SK-N-SH (cell line): Measurements from ENCODE around the gene MGAT5. TPM values are rescaled to one million over a fixed set of nuclear protein-coding genes. Genes with fewer than 3 reads are reported as not detected.

Experiments used
- CTCF ChIA-PET: fragments of 300-600, 350-600 bp; formaldehyde crosslinking; extraction: SDS; loops from one replicate; lab custom pipeline; 2021; lab: Yijun Ruan, JAX
- POLR2A ChIA-PET: fragments of 350-600 bp; sonication (Branson Sonifier 250); formaldehyde crosslinking; extraction: SDS; loops from one replicate; lab custom pipeline; 2020; ENCODE audit warnings: antibody characterized with exemption, inconsistent platforms; lab: Yijun Ruan, JAX
- DNase-seq: peaks from one replicate; pipeline ENCODE4 v3.0.0; 2012
- H2AFZ ChIP-seq: fragments of 200-600 bp; sonication (generic); 2 replicates; pipeline ENCODE4 v1.8.1; 2016; ENCODE audit warnings: antibody characterized with exemption, mild to moderate bottlenecking, low read depth
- H3F3A ChIP-seq: fragments of 200-600 bp; sonication (generic); replicated peaks from 2 replicates; pipeline ENCODE3; 2016; ENCODE audit warnings: antibody characterized with exemption, mild to moderate bottlenecking; ENCODE audit not compliant: insufficient read depth
- H3K27ac ChIP-seq, 2 experiments: fragments of 200-500 bp in 1 of 2; fragments of 200-600 bp in 1 of 2; sonication (Bioruptor generic) in 1 of 2; sonication (generic), shearing (Covaris generic) in 1 of 2; 2 replicates each; pipeline versions ENCODE4 v1.5.1 to v1.6.1; 2014 to 2016; ENCODE audit warnings: low read depth in 2 of 2, inconsistent platforms in 1 of 2, low read length in 1 of 2, mild to moderate bottlenecking in 1 of 2, mixed read lengths in 1 of 2
- H3K27me3 ChIP-seq: fragments of 200-600 bp; sonication (generic), shearing (Covaris generic); 2 replicates; pipeline ENCODE4 v1.6.1; 2016; ENCODE audit warnings: mixed run types; ENCODE audit not compliant: insufficient read depth
- H3K36me3 ChIP-seq, 2 experiments: fragments of 200-500 bp in 1 of 2; fragments of 200-600 bp in 1 of 2; sonication (Bioruptor generic) in 1 of 2; sonication (generic) in 1 of 2; replicated peaks in 1 of 2; 2 replicates each; pipeline versions ENCODE3 to v1.5.1; 2014 to 2016; ENCODE audit warnings: low read length in 1 of 2, mild to moderate bottlenecking in 1 of 2; ENCODE audit not compliant: insufficient read depth in 2 of 2, control insufficient read depth in 1 of 2
- H3K4me1 ChIP-seq, 2 experiments: fragments of 200-500 bp in 1 of 2; fragments of 200-600 bp in 1 of 2; sonication (Bioruptor generic) in 1 of 2; sonication (generic), shearing (Covaris generic) in 1 of 2; 2 replicates each; pipeline versions ENCODE4 v1.5.1 to v1.6.1; 2014 to 2016; ENCODE audit warnings: low read depth in 1 of 2, low read length in 1 of 2, mixed run types in 1 of 2; ENCODE audit not compliant: insufficient read depth in 2 of 2, control insufficient read depth in 1 of 2
- H3K4me2 ChIP-seq: fragments of 200-600 bp; sonication (generic), shearing (Covaris generic); 2 replicates; pipeline ENCODE4 v1.6.1; 2017; ENCODE audit warnings: mixed run types
- H3K4me3 ChIP-seq, 2 experiments: fragments of 200-500 bp in 1 of 2; fragments of 200-600 bp in 1 of 2; sonication (Bioruptor generic) in 1 of 2; sonication (generic), shearing (Covaris generic) in 1 of 2; 2 replicates each; pipeline versions ENCODE4 v1.5.1 to v1.8.1; 2014 to 2016; ENCODE audit warnings: low read depth in 2 of 2, inconsistent platforms in 1 of 2, low read length in 1 of 2, mild to moderate bottlenecking in 1 of 2, mixed read lengths in 1 of 2, moderate library complexity in 1 of 2
- H3K79me2 ChIP-seq: fragments of 200-600 bp; sonication (generic); 2 replicates; pipeline ENCODE4 v1.8.1; 2017; ENCODE audit warnings: mild to moderate bottlenecking; ENCODE audit not compliant: insufficient read depth
- H3K9ac ChIP-seq: fragments of 200-600 bp; sonication (generic); 2 replicates; pipeline ENCODE4 v1.6.1; 2017; ENCODE audit warnings: mixed run types
- H3K9me2 ChIP-seq: fragments of 200-600 bp; sonication (generic); 2 replicates; pipeline ENCODE4 v1.6.1; 2017; ENCODE audit warnings: mixed run types
- H3K9me3 ChIP-seq: fragments of 200-600 bp; sonication (generic); 2 replicates; pipeline ENCODE4 v1.6.1; 2017; ENCODE audit warnings: mixed run types, mild to moderate bottlenecking, moderate library complexity
- H4K20me1 ChIP-seq: fragments of 200-600 bp; sonication (generic); 2 replicates; pipeline ENCODE4 v1.6.1; 2017; ENCODE audit warnings: mild to moderate bottlenecking, mixed run types; ENCODE audit not compliant: insufficient read depth
- ELF1 ChIP-seq: IDR thresholded peaks from 2 replicates; pipeline ENCODE4 v1.4.0; 2012
- EP300 ChIP-seq, 2 experiments: IDR thresholded peaks; 2 replicates each; pipeline versions ENCODE4 v1.4.0 to v1.6.1; 2012; ENCODE audit warnings: borderline replicate concordance in 1 of 2, low read depth in 1 of 2, low read length in 1 of 2
- EZH2phosphoT487 ChIP-seq: fragments of 200-600 bp; sonication (generic); IDR thresholded peaks from 2 replicates; pipeline ENCODE4 v1.6.1; 2017; ENCODE audit warnings: low read depth, mixed run types, mild to moderate bottlenecking, antibody characterized with exemption, moderate library complexity, borderline replicate concordance
- FOSL2 ChIP-seq: IDR thresholded peaks from 2 replicates; pipeline ENCODE4 v1.4.0; 2012; ENCODE audit warnings: low read depth, mild to moderate bottlenecking, moderate library complexity, borderline replicate concordance
- FOXJ3 ChIP-seq: sonication (generic); formaldehyde crosslinking; IDR thresholded peaks from 2 replicates; pipeline ENCODE4 v1.5.1; 2020; ENCODE audit warnings: mild to moderate bottlenecking, missing genetic modification reagents
- GATA2 ChIP-seq: sonication (generic); formaldehyde crosslinking; IDR thresholded peaks from 2 replicates; pipeline ENCODE4 v1.5.0; 2020; ENCODE audit warnings: mild to moderate bottlenecking, missing genetic modification reagents
- IRF3 ChIP-seq: fragments of 150-350 bp; IDR thresholded peaks from 2 replicates; pipeline ENCODE4 v1.6.1; 2016; ENCODE audit warnings: mild to moderate bottlenecking, low read depth, low read length
- MXI1 ChIP-seq: IDR thresholded peaks from 2 replicates; pipeline ENCODE4 v1.6.1; 2012; ENCODE audit warnings: mild to moderate bottlenecking, low read depth, low read length, improper control_type of control experiment
- NFIC ChIP-seq: IDR thresholded peaks from 2 replicates; pipeline ENCODE4 v1.4.0; 2012; ENCODE audit warnings: borderline replicate concordance
- NRF1 ChIP-seq: IDR thresholded peaks from 2 replicates; pipeline ENCODE4 v1.6.1; 2012; ENCODE audit warnings: low read depth, mild to moderate bottlenecking, low read length
- PBX3 ChIP-seq: IDR thresholded peaks from 2 replicates; pipeline ENCODE4; 2012
- REST ChIP-seq: IDR thresholded peaks from 2 replicates; pipeline ENCODE4 v1.6.1; 2012; ENCODE audit warnings: mild to moderate bottlenecking, low read depth, low read length, moderate library complexity
- TAF1 ChIP-seq: IDR thresholded peaks from 2 replicates; pipeline ENCODE4 v1.6.1; 2012; ENCODE audit warnings: low read depth, mild to moderate bottlenecking, low read length, moderate library complexity, borderline replicate concordance
- USF1 ChIP-seq: IDR thresholded peaks from 2 replicates; pipeline ENCODE4 v1.4.0; 2012; ENCODE audit warnings: low read depth, borderline replicate concordance
- USF2 ChIP-seq: fragments of 150-350 bp; IDR thresholded peaks from 2 replicates; pipeline ENCODE4 v1.6.1; 2017; ENCODE audit warnings: antibody characterized with exemption, low read length, low read depth, borderline replicate concordance
- YY1 ChIP-seq: IDR thresholded peaks from 2 replicates; pipeline ENCODE4 v1.4.0; 2012; ENCODE audit warnings: low read depth, mild to moderate bottlenecking
- WGBS: methylation state at CpG from one replicate; pipeline ENCODE4 v1.1.6; 2017; ENCODE audit warnings: low lambda C conversion rate; 5-methylcytosine and 5-hydroxymethylcytosine counted together
- polyA plus RNA-seq, 3 experiments: library from polyadenylated mRNA; depleted of rRNA; stranded (reverse); fragments of >200 nt; gene quantifications; 2 replicates each; pipeline ENCODE4 v1.2.3, GENCODE V29; 2012

Gene MGAT5
- polyA plus RNA-seq, 1 of the 3 experiments (the other 2 are of a cell fraction), result 18.2 TPM

GRCh38 chr2:134292514-134292913 is 38.6 kb downstream of the MGAT5 start:
- TF ChIP-seq USF1 (no peak), NFIC (no peak), PBX3 (no peak), GATA2 (CRISPR knock-in tag) (no peak), TAF1 (no peak), USF2 (no peak), REST (no peak), EZH2phosphoT487 (no peak), IRF3 (no peak), EP300 (IDR thresholded peaks at IDR 0.05; ENCODE audit: borderline replicate concordance in 1 of 2, low read depth in 1 of 2, low read length in 1 of 2) (no peak), ELF1 (no peak), FOXJ3 (CRISPR knock-in tag) (no peak), FOSL2 (no peak), YY1 (no peak), MXI1 (no peak), NRF1 (no peak)
- H3K79me2 ChIP-seq, result peaks cover 4% of the 10 kb centered on the region; the same call in 1 of the 2 replicates
- no peak for DNase-seq
- peaks cover 10 to 11% of the 10 kb centered on the region in 2 experiments; a peak in 1 of 4 replicates for H3K4me1 ChIP-seq
- no peaks in the 10 kb centered on the region for H3F3A ChIP-seq
- no peak overlapping the region for H2AFZ ChIP-seq
- no peak overlapping the region for H3K4me2 ChIP-seq
- ChIA-PET POLR2A (no interaction called here), CTCF (no interaction called here)
- 90% methylated on average over 3 of the region's 3 CpGs for WGBS
- no peaks in the 10 kb centered on the region for H3K27me3 ChIP-seq
- no peaks in the 10 kb centered on the region for H3K36me3 ChIP-seq
- no peak overlapping the region for H3K9ac ChIP-seq
- no peak overlapping the region; a peak in 1 of 4 replicates for H3K27ac ChIP-seq
- H3K9me2 ChIP-seq, result no peaks in the 10 kb centered on the region
- no peaks in the 10 kb centered on the region for H3K9me3 ChIP-seq
- H4K20me1 ChIP-seq, result no peaks in the 10 kb centered on the region
- H3K4me3 ChIP-seq, result no peak overlapping the region
